GM10847 (cell line): ENCODE results near the gene TMEM63A.

Source experiments
- POLR2A ChIP-seq: IDR thresholded peaks from 2 replicates; pipeline ENCODE4 v1.6.1; 2011; ENCODE audit not compliant: insufficient read length; ENCODE audit errors: extremely low read depth

The TMEM63A gene

GRCh38 chr1:225827076-225827475 lies 55.1 kb downstream of the TMEM63A start:
- no peak for TF ChIP-seq POLR2A

DNA sequence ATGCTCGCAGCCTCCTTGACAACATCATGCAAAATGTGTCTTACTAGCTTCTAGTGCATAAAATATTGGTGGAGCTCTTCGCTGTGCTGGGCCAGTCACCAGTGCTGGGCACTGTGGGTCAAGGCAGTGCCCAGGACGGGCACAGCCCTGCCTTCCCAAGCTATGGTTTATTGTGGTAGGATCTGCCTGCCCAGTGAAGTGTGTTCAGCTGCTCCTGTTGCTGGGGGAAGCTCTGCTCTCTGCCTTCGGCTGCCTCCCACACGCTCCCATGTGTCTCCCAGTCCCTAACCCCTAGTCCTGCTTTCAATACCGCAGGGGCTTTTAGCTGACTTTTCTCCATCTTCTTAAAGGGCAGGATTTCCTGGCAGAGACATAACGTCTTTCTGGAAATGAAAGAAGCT lies 56.6 kb downstream of the TMEM63A start:
- no peak for TF ChIP-seq POLR2A

GRCh38 chr1:225825078-225825477 lies 57.1 kb downstream of the TMEM63A start:
- TF ChIP-seq POLR2A, result no peak

DNA sequence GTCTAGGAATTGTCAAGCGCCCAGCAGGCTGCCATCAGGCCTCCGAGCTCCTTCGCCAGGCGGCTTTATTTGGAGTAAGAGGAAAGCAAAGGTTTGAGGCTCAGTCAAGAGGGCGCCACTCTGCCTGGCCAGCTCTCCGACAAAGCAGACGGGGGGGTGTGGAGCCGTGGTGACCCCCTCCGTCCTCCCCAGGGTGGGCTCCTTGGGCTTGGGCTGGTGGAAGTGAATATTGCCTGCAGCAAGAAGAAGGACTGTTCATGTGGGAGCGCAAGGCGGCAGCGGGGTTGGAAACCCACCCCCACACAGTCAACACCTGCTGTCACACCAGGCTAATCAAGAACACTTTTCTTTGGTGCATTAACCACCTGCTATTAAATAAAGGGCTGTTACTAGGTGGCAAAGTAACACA lies 57.6 kb downstream of the TMEM63A start:
- no peak for TF ChIP-seq POLR2A

DNA sequence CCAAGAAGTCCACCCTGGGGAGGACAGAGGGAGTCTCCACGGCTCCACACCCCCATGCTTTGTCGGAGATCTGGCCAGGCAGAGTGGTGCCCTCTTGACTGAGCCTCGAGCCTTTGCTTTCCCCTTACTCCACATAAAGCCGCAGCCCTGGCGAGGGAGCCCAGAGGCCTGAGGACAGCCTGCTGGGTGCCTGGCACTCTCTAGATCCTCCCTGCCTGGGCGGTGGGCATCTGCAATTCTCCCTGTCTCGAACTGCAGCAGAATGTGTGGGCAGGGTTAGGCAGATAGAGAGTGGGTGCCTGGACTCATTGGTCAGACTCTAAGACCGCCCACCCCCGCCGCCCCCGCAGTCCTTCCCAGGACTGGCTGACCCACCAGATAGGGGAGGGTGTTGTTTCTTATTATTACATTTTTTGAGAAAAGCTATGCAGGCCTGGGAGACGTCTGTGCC lies 58.3 kb downstream of the TMEM63A start:
- no peak for TF ChIP-seq POLR2A

DNA sequence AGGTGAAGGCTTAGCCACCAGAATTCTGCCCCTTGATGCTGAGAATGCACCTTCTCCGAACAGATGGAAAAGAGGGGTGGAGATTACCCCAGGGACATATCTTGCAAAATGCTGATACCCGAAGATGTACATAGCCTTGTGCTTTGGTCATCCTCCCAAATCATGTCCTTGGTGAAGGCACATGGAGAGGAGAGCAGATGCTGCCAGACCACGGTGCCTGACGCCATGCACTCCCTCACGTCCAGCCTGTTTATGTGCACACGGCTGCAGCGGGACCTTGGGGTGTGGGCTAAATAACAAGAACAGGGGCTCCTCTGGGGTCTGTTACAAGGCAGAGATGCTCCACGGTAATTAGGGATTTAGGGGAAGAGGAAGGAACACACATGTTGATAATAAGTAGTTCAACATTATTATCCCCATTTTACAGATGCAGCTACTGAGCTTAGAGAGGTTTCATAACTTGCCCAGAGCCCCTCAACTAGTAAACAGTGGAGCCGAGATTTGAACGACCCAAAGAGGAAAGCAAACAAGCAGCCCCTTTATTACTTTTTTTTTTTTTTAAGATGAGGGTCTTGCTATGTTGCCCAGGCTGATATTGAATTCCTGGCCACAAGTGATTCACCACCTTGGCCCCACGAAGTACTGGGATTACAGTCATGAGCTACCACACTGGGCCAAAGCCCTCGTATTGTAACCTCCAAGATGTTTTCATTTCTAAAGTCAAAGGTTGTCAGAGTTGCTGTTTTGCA lies 59.4 kb downstream of the TMEM63A start:
- TF ChIP-seq POLR2A, result no peak

DNA sequence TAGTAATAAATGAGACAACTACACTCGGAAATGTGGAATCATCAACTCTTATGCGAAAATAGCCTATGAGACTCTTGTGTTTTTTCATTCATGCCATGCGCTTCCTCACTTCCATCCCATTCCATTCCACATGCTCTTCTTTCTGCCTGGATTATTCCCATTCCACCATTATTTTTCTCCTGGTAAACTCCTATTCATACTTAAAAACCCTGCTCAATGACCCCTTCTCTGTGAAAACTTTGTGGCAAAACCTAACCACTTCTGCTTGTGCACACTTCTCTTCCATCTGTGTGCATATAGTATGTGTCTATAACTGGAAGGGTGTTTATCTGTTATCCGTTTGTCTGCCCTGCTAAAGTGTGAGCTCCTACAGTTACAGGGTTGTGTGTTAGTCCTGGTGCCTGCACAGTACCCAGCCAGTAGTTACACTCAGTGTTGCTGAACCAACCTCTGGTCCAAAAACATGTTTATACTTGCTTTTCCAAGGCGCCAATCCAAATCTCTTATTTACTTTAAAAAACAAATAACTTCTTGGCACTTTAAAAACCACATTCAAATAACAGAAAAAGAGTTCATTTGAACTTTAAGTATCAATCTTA lies 61.6 kb downstream of the TMEM63A start:
- no peak for TF ChIP-seq POLR2A

GRCh38 chr1:225819346-225820192 lies 62.6 kb downstream of the TMEM63A start:
- no peak for TF ChIP-seq POLR2A

- TF ChIP-seq POLR2A, result no peak
Measured at GRCh38 chr1:225818229-225818628, 64.0 kb downstream of the TMEM63A start.

DNA sequence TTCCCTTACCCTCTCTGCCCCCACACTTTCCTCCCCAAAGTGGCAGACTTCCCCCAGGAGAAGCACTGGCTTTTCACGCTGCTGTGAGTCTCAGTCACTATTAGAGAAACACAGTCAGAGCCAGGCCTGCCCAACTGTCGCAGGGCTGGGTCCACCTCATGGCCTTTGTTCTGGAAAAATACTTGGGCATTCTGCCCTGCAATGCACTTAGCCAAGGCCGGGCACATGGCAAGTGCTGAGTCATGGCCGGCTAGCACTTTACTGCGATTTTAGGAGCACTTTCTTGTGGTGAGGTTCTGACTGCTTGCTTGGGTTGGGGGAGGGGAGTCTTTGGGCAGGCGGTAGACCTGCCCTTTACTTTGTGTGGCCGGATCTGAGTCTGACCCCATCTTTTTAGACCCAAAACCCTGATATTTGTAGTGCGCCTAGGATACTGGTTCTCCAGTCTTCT lies 64.5 kb downstream of the TMEM63A start:
- TF ChIP-seq POLR2A, result no peak

DNA sequence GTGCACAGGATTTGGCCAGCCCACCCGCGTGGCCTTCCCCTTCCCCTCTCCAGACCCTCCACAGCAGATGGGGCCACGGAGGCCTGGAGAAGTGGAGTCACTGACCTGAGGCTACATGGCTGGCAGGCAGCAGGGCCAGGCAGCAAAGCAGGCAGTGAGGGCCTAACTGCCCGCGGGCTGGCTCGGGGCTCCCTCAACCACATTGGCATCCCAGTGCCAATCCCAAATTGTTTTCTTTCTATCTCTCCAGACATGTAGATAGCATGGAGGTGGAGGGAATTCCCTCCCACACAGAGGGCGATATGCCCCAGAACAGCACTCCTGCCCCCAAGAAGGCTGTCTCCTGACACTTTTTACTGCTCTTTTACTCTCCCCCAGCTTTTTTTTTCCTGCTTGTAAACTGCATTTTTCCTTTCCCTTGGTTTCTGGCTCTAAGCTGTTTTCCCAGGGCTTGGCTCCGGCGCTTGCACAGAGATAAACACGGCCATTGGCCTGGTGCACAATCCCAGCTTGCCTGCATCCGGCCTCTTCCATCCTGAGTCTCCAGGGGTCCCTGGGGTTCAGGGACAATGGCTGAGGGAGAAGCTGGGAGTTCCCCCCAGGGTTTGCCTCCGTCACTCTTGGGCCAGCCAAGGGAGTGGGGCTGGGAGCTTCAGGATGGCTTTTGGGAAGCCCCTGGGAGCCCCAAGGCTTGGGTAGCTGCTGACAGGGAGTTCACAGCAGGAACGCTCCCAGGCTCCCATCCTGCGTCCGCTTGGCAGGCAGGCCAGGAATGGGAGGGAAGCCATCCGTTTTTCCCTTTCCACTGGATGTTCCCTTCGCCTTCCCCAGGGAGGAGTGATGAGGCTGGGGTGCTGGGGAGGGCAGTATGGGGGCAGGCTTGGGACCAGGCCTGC lies 65.3 kb downstream of the TMEM63A start:
- TF ChIP-seq POLR2A, result no peak

DNA sequence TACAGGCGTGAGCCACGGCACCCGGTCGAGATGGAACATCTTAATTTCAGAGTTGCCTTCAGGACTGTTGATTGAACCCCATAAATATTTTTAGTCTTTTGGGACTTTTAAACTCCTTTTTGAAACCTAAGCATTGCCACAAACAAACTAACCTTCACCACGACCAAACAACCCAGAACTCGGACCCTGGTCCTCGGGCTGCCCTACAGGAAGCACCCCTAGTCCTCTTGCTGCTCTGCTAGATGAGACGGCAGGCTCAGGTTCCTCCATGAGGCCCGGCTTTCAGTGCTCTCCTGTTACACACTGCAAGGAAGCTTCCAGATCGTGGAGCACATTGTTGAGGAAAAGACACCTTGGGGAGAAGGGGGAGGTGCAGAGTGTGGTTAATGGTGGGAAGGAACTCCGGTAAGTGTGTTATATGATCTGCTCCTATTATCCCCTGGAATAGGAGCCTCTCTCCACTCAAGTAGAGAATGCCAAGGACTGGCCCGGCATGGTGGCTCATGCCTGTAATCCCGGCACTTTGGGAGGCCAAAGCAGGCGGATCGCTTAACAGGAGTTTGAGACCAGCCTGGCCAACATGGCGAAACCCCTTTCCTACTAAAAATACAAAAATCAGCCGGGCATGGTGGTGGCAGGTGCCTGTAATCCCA lies 66.5 kb downstream of the TMEM63A start:
- no peak for TF ChIP-seq POLR2A

DNA sequence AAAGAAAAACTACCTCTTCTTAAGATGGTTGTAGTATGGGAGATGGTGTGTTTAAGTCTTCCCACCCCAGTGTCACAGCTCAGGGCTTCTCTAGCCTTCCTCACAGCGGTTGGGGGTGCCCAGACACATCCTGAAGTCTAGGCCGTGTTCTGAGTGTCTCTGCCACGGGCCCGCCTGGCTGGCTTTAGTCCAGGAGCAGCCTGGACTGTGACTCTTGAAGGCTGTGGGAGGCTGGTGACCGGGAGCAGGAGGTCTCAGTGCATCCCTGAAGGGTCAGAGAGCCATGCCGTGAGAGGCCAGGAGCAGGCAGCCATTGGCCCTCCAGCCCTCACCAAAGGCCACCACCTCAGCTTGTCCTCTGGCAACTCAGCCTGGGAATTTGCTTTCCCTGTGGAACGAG lies 67.8 kb downstream of the TMEM63A start:
- TF ChIP-seq POLR2A, result no peak

DNA sequence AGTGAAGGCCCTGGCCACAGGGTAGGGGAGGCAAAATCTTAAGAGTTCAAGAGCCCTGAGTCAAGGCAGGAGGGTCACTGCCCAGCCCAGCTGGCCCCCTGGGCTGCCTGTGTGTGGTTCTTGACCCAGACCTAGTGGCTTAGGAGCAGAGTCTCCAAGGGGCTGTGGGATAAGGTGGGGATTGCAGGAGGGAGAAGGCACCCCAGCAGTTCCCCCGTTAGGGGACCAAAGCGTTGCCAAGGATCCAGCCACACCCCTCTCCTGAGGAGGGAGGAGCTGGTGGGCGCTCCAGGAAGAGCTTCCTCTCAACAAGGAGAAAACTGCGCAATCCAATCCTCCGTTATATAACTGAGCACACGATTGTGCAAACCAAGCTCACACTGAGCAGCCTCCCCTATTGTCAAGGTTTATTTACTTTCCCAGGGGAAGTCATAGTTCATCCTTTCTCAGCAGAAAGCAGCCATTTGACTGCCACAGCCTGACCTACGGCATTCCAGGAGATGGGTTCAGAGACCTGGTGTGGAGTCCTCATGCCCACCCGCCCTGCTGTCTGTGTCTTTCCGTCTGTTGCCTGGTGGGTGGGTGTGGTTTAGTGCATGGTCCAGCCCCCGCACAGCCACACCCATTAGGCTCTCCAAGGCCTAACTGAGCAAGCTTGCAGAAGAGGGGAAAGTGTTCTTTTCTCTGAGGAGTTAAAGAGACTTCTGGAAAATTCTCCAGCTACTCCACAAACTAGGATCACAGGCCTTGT lies 68.8 kb downstream of the TMEM63A start:
- no peak for TF ChIP-seq POLR2A
